Upper lobe of left lung (tissue), 6 donors: ENCODE results near the gene DNAJC18. TPM values are rescaled to one million over a fixed set of nuclear protein-coding genes. Genes with fewer than 3 reads are reported as not detected.
A peak's percentile ranks its signal among the peaks of the same experiment; 100 is the strongest.

ENCODE experiments used
- ATAC-seq, 2 donors: fragments of 200-7000 bp; cut with Tn5 transposase; one replicate each; pipeline ENCODE4 v1.9.1; 2022; ENCODE audit warnings: mild to moderate bottlenecking in 2 of 2, moderate library complexity in 2 of 2; ENCODE audit not compliant: low FRiP score in 2 of 2
- DNase-seq, 2 donors: peaks; one replicate each; pipeline ENCODE4 v3.0.0-alpha.2; 2019 to 2020
- H3K27ac ChIP-seq, 4 donors: fragments of 200-600 bp; sonication (generic); one replicate each; pipeline ENCODE4 v1.5.1; 2016 to 2019
- H3K27me3 ChIP-seq, 4 donors: fragments of 200-600 bp; sonication (generic); one replicate each; pipeline ENCODE4 v1.5.1; 2017 to 2019
- H3K36me3 ChIP-seq, 4 donors: fragments of 200-600 bp; sonication (generic); one replicate each; pipeline ENCODE4 v1.5.1; 2016 to 2019
- H3K4me1 ChIP-seq, 4 donors: fragments of 200-600 bp; sonication (generic); one replicate each; pipeline ENCODE4 v1.5.1; 2018 to 2019
- H3K4me3 ChIP-seq, 4 donors: fragments of 200-600 bp; sonication (generic); one replicate each; pipeline ENCODE4 v1.5.1; 2017 to 2019; ENCODE audit warnings: mild to moderate bottlenecking in 2 of 4, moderate library complexity in 1 of 4
- H3K9me3 ChIP-seq, 4 donors: fragments of 200-600 bp; sonication (generic); one replicate each; pipeline ENCODE4 v1.5.1; 2018 to 2019
- EP300 ChIP-seq, 4 donors: sonication (generic); formaldehyde crosslinking; IDR thresholded peaks; one replicate each; pipeline ENCODE4 v1.5.1; 2017; ENCODE audit warnings: antibody characterized with exemption in 4 of 4, control low read depth in 2 of 4
- POLR2A ChIP-seq, 4 donors: fragments of 450-650 bp; IDR thresholded peaks; one replicate each; pipeline ENCODE4 v1.5.1; 2016 to 2017; ENCODE audit warnings: antibody characterized with exemption in 4 of 4, mild to moderate bottlenecking in 2 of 4
- POLR2AphosphoS5 ChIP-seq, 2 donors: sonication (generic); formaldehyde crosslinking; IDR thresholded peaks; one replicate each; pipeline ENCODE4 v1.5.1; 2017; ENCODE audit warnings: antibody characterized with exemption in 2 of 2
- WGBS, 2 donors: methylation state at CpG; one replicate each; pipeline ENCODE4 v1.1.5; 2017 to 2018; 5-methylcytosine and 5-hydroxymethylcytosine counted together
- total RNA-seq, 6 donors: library from RNA; depleted of rRNA in 4 of 6; stranded (reverse); fragments of >200 nt in 4 of 6; gene quantifications; one replicate each; pipeline versions ENCODE4 v1.1.0 to v1.2.1, GENCODE V29; 2016 to 2021
- TF ChIP-seq, protein P1 (sequence below), 6 experiments: fragments of 450-650 bp in 4 of 6; fragments of 200-600 bp in 2 of 6; sonication (generic) in 2 of 6; IDR thresholded peaks; one replicate each; pipeline ENCODE4 v1.5.1; 2016 to 2019; ENCODE audit warnings: antibody characterized with exemption in 6 of 6
- donor health status: DM: no; HTN: no; CAD: no; lungs with moderate emphysema.
- donor health status: DM: no; HTN: yes; CAD: no; lungs with severe emphysema.

The DNAJC18 gene
- total RNA-seq, 6 donors from 2014 or later, result 1.0 to 11.6 (median 6.3) TPM

DNA sequence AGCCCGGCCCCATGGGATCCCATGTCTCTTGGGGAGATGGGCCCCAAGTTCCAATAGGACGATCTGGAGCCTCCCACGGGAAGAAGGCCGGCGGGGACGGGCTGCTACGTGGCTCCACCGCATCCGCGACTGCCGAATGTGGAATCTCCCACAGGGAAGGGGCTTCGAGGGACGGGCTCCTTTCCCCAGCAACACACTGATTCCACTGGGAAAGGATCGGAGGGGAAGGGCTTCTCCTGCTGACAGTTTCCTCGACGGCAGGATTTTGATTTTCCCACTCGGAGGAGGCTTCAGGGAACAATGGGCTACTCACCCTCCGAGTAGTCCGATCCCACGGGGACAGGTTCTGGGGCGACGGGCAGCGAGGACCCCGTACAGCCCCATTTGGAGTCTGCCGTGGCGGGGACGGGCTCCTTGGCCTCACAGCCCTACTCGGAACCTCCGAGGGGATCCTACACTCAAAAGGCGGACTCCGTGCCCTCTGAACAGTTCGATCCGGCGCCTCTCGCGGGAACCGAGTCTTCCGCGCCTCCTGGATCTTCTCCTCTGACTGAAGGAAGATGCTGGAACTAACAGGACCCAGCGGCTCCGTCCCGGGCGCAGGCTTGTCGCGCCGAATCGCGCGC lies 45.7 kb downstream of the DNAJC18 start:
- peaks cover 14 to 46% (median 36%) of the 10 kb centered on the region in 4 donors for H3K4me1 ChIP-seq
- H3K27me3 ChIP-seq, result peaks cover 0 to 31% (median 18%) of the 10 kb centered on the region in 4 donors
- H3K9me3 ChIP-seq, result no peaks in the 10 kb centered on the region
- no peaks in the 10 kb centered on the region for H3K36me3 ChIP-seq
- peak overlapping the region in 1 of 4 donors; percentile 71 for H3K27ac ChIP-seq
- DNase-seq (no peak), ATAC-seq (no peak)
- H3K4me3 ChIP-seq, result peak overlapping the region in 3 of 4 donors; percentile 49 to 65 (median 59)
- TF ChIP-seq POLR2AphosphoS5 (IDR thresholded peaks at IDR 0.05) (no peak), EP300 (IDR thresholded peaks at IDR 0.05) (no peak), POLR2A (IDR thresholded peaks at IDR 0.05) (no peak)
- TF ChIP-seq, protein P1, sequence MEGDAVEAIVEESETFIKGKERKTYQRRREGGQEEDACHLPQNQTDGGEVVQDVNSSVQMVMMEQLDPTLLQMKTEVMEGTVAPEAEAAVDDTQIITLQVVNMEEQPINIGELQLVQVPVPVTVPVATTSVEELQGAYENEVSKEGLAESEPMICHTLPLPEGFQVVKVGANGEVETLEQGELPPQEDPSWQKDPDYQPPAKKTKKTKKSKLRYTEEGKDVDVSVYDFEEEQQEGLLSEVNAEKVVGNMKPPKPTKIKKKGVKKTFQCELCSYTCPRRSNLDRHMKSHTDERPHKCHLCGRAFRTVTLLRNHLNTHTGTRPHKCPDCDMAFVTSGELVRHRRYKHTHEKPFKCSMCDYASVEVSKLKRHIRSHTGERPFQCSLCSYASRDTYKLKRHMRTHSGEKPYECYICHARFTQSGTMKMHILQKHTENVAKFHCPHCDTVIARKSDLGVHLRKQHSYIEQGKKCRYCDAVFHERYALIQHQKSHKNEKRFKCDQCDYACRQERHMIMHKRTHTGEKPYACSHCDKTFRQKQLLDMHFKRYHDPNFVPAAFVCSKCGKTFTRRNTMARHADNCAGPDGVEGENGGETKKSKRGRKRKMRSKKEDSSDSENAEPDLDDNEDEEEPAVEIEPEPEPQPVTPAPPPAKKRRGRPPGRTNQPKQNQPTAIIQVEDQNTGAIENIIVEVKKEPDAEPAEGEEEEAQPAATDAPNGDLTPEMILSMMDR (IDR thresholded peaks at IDR 0.05), result no peak
- WGBS, 2 donors, result 23 to 26% methylated on average over 10 to 18 of the region's 49 CpGs

DNA sequence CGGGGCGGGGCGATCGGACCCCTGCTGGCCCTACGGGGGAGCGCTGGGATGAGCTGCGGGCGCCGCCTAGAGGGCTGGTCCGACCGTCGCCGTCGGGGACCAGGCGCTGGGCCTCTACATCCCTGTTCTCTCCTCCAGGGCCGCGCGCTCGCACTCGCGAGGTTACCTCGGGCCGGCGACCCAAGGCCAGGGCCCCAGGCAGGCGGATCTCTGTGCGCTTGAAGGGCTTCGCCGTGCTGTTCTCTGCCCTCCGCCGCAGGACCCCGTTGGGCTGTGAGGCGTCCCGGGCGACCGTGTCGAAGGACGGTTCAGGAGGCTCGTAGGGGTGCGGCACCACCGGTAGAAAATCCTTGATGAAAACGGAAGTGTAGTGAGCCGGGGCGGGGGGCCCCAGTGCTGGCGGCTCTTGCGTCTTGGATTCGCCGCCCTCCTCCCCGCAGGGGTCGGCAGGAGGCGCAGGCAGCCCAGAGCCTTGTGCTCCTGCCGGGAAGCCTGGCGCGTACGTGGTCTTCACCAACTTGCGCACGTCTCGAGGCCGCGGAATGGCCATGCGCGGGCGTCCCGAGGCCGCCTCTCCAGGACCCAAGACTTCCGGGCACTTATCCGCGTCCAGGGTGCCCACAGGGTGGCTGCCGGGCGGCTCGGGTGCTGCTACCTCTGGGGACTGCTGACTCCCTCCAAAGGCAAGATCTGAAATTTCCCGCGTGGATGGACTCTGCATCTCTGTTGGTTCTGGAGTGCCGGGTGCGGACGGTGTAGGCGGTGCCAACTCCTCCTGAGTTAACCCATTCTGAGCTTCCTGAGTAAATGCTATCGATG lies 46.4 kb downstream of the DNAJC18 start:
- DNase-seq (peak; percentile 77 to 94), ATAC-seq (peak; percentile 68 to 78)
- TF ChIP-seq POLR2AphosphoS5 (IDR thresholded peaks at IDR 0.05) (no peak), POLR2A (IDR thresholded peaks at IDR 0.05) (no peak), EP300 (IDR thresholded peaks at IDR 0.05) (no peak)
- TF ChIP-seq, protein P1 (IDR thresholded peaks at IDR 0.05), result peak; percentile 44 to 87 (median 86)
- Histone ChIP-seq H3K4me3 (peak overlapping the region; percentile 26 to 65 (median 54)), H3K4me1 (peaks cover 14 to 53% (median 43%) of the 10 kb centered on the region in 4 donors), H3K27me3 (peaks cover 0 to 31% (median 18%) of the 10 kb centered on the region in 4 donors), H3K9me3 (no peaks in the 10 kb centered on the region), H3K36me3 (no peaks in the 10 kb centered on the region), H3K27ac (peak overlapping the region in 2 of 4 donors; percentile 56 to 71)
- WGBS, 2 donors, result 10 to 13% methylated on average over 19 to 34 of the region's 77 CpGs

DNA sequence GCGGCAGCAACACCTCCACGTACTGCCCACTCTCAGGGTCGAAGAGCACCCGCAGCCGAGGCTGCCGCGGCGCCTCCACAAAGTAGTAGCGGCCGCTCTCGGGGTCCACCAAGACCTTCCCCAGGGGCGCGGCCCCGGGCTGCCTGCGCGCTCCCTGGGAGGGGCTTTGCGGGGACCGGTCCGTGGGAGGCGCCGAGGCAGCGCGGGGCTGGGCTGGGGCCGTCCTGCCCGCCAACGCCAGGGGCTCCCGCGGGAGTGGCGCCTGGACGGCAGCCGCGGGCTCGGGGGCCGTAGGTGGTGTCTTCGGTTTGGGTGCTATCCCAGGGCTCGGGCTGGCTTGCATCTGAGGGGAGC lies 47.0 kb downstream of the DNAJC18 start:
- Histone ChIP-seq H3K27me3 (peaks cover 0 to 31% (median 18%) of the 10 kb centered on the region in 4 donors), H3K4me1 (peaks cover 14 to 56% (median 45%) of the 10 kb centered on the region in 4 donors), H3K27ac (peak overlapping the region in 2 of 4 donors; percentile 56 to 71), H3K4me3 (peak overlapping the region in 3 of 4 donors; percentile 49 to 65 (median 59)), H3K9me3 (no peaks in the 10 kb centered on the region), H3K36me3 (no peaks in the 10 kb centered on the region)
- ATAC-seq (peak in 1 of 2 donors; percentile 4), DNase-seq (no peak)
- WGBS, 2 donors, result 13 to 22% methylated on average over 12 to 27 of the region's 36 CpGs
- TF ChIP-seq EP300 (IDR thresholded peaks at IDR 0.05), result no peak
- TF ChIP-seq, protein P1 (IDR thresholded peaks at IDR 0.05), result no peak
- no peak for TF ChIP-seq POLR2AphosphoS5 (IDR thresholded peaks at IDR 0.05)
- peak in 1 of 4 donors; percentile 15 for TF ChIP-seq POLR2A (IDR thresholded peaks at IDR 0.05)

DNA sequence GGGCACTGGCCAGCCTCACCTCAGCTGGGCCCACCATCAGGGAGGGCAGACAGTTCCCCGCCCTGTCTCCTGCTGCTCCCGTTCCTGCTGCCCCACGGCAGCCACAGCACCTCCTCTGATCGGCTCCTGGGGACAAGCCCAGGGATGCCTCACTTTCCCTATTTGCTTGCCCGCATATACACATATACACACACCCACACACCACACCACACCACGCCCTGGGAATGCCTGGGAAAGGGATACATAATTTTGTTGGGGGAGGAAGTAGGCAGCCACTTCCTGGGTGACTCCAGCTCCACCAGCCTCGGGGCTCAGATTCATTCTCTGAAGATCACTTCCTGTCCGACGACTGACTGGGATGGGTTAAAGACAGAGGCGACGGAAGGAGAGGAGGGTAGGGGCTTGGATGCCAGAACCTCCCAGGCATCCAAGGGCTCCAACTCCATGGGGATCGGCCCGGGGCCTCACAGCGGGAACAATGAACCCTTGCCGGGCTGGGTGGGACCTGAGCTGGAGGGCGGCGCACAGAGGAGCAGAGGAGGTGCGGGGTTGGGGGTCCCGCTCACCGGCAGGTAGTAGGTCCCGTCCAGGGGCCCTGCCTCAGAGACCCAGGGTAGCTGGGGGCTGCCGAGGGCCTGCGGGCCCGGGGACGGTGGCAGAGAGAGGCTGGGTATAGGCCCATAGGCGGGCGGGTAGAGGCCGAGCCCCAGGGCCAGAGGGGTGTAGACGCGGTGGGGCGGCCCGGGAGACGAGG lies 47.6 kb downstream of the DNAJC18 start:
- Histone ChIP-seq H3K36me3 (no peaks in the 10 kb centered on the region), H3K9me3 (no peaks in the 10 kb centered on the region), H3K4me1 (peaks cover 14 to 56% (median 45%) of the 10 kb centered on the region in 4 donors), H3K4me3 (peak overlapping the region in 3 of 4 donors; percentile 49 to 65 (median 59)), H3K27ac (peak overlapping the region in 3 of 4 donors; percentile 38 to 71 (median 64)), H3K27me3 (peaks cover 0 to 31% (median 18%) of the 10 kb centered on the region in 4 donors)
- TF ChIP-seq POLR2A (IDR thresholded peaks at IDR 0.05) (no peak), EP300 (IDR thresholded peaks at IDR 0.05) (no peak)
- 50 to 73% methylated on average over 25 to 33 of the region's 33 CpGs for WGBS, 2 donors
- no peak for DNase-seq
- no peak for ATAC-seq
